Measurements from ENCODE around the gene DNAAF9.

DNAAF9 gene

GRCh38 chr20:3449319-3449718 is 41.9 kb upstream of the DNAAF9 start:
- no peaks in the 10 kb centered on the region for H3K4me1 ChIP-seq (ENCODE audit: control insufficient read depth in 1 of 2, insufficient read depth in 1 of 2, low read depth in 1 of 2, low read length in 1 of 2)
- TF ChIP-seq CTCF (IDR thresholded peaks at IDR 0.05): no peak
- H3K27me3 ChIP-seq: no peaks in the 10 kb centered on the region
- H3K4me3 ChIP-seq (ENCODE audit: low read depth in 1 of 2, low read length in 1 of 2): no peak overlapping the region
- H3K36me3 ChIP-seq: no peaks in the 10 kb centered on the region
- no peak overlapping the region for H3K27ac ChIP-seq
- H3K9me3 ChIP-seq: no peaks in the 10 kb centered on the region

- Histone ChIP-seq H3K27ac (no peak overlapping the region), H3K36me3 (no peaks in the 10 kb centered on the region), H3K4me1 (ENCODE audit: control insufficient read depth in 1 of 2, insufficient read depth in 1 of 2, low read depth in 1 of 2, low read length in 1 of 2) (no peaks in the 10 kb centered on the region), H3K27me3 (no peaks in the 10 kb centered on the region), H3K9me3 (no peaks in the 10 kb centered on the region), H3K4me3 (ENCODE audit: low read depth in 1 of 2, low read length in 1 of 2) (no peak overlapping the region)
- TF ChIP-seq CTCF (IDR thresholded peaks at IDR 0.05): no peak
These were observed 39.9 kb upstream of the DNAAF9 start for GRCh38 chr20:3447321-3447720.

- Histone ChIP-seq H3K4me1 (ENCODE audit: control insufficient read depth in 1 of 2, insufficient read depth in 1 of 2, low read depth in 1 of 2, low read length in 1 of 2) (no peaks in the 10 kb centered on the region), H3K36me3 (no peaks in the 10 kb centered on the region), H3K27me3 (no peaks in the 10 kb centered on the region), H3K27ac (no peak overlapping the region), H3K9me3 (no peaks in the 10 kb centered on the region), H3K4me3 (ENCODE audit: low read depth in 1 of 2, low read length in 1 of 2) (no peak overlapping the region)
- no peak for TF ChIP-seq CTCF (IDR thresholded peaks at IDR 0.05)
These were observed 39.3 kb upstream of the DNAAF9 start for GRCh38 chr20:3446779-3447178.

- Histone ChIP-seq H3K36me3 (no peaks in the 10 kb centered on the region), H3K27ac (no peak overlapping the region), H3K27me3 (no peaks in the 10 kb centered on the region), H3K4me3 (ENCODE audit: low read depth in 1 of 2, low read length in 1 of 2) (no peak overlapping the region), H3K9me3 (no peaks in the 10 kb centered on the region), H3K4me1 (ENCODE audit: control insufficient read depth in 1 of 2, insufficient read depth in 1 of 2, low read depth in 1 of 2, low read length in 1 of 2) (no peaks in the 10 kb centered on the region)
- no peak for TF ChIP-seq CTCF (IDR thresholded peaks at IDR 0.05)
These were observed 29.6 kb upstream of the DNAAF9 start for GRCh38 chr20:3436864-3437574.

- Histone ChIP-seq H3K27ac (no peak overlapping the region), H3K36me3 (no peaks in the 10 kb centered on the region), H3K4me1 (ENCODE audit: control insufficient read depth in 1 of 2, insufficient read depth in 1 of 2, low read depth in 1 of 2, low read length in 1 of 2) (peaks cover 6% of the 10 kb centered on the region in 2 experiments), H3K27me3 (no peaks in the 10 kb centered on the region), H3K9me3 (no peaks in the 10 kb centered on the region), H3K4me3 (ENCODE audit: low read depth in 1 of 2, low read length in 1 of 2) (no peak overlapping the region)
- TF ChIP-seq CTCF (IDR thresholded peaks at IDR 0.05): no peak
These were observed 26.8 kb upstream of the DNAAF9 start for GRCh38 chr20:3434232-3434631.
